Chondrocyte (in vitro differentiated cells): ENCODE results near the gene TMEM255B. TPM values are rescaled to one million over a fixed set of nuclear protein-coding genes. Genes with fewer than 3 reads are reported as not detected.
"Not testable (repeated sequence)": the region's sequence is repeated elsewhere in the genome, so short reads cannot be mapped to it uniquely, and the experiment has no call there.

ENCODE experiments used
- DNase-seq: peaks from one replicate; pipeline ENCODE4 v3.0.0; 2021; ENCODE audit warnings: mixed read lengths, low spot score
- H3K27ac Mint-ChIP-seq: one replicate; pipeline ENCODE4 v1.8.0; 2021; ENCODE audit warnings: mild to moderate bottlenecking, moderate library complexity, mixed read lengths; ENCODE audit not compliant: unreplicated experiment
- H3K27me3 Mint-ChIP-seq: 2 replicates; pipeline ENCODE4 v1.8.0; 2021; ENCODE audit warnings: low read depth, mixed read lengths
- H3K36me3 Mint-ChIP-seq: 2 replicates; pipeline ENCODE4 v1.8.0; 2021; ENCODE audit warnings: low read depth, mixed read lengths
- H3K4me1 Mint-ChIP-seq: 2 replicates; pipeline ENCODE4 v1.8.0; 2021; ENCODE audit warnings: low read depth, mild to moderate bottlenecking, mixed read lengths
- H3K4me3 Mint-ChIP-seq: one replicate; pipeline ENCODE4 v1.8.0; 2021; ENCODE audit warnings: mild to moderate bottlenecking, moderate library complexity, mixed read lengths; ENCODE audit not compliant: unreplicated experiment
- H3K9me3 Mint-ChIP-seq: 2 replicates; pipeline ENCODE4 v1.8.0; 2021; ENCODE audit warnings: low read depth, mixed read lengths
- CTCF ChIP-seq: fragments of 200-600 bp; sonication (generic); IDR thresholded peaks from 2 replicates; pipeline ENCODE4 v1.5.0; 2021; ENCODE audit warnings: antibody characterized with exemption, mild to moderate bottlenecking, moderate library complexity
- total RNA-seq: library from RNA; stranded (reverse); gene quantifications from 3 replicates; pipeline ENCODE4 v1.2.1, GENCODE V29; 2021

Gene TMEM255B
- total RNA-seq, 1 donor from 2014 or later = 5.2 TPM

- H3K9me3 Mint-ChIP-seq = no peaks in the 10 kb centered on the region
- DNase-seq = peak; percentile 93
- H3K4me1 Mint-ChIP-seq = no peaks in the 10 kb centered on the region
- H3K27me3 Mint-ChIP-seq = peaks cover 19% of the 10 kb centered on the region
- no peak overlapping the region for H3K27ac Mint-ChIP-seq
- no peak overlapping the region for H3K4me3 Mint-ChIP-seq
- H3K36me3 Mint-ChIP-seq = no peaks in the 10 kb centered on the region
- no peak for TF ChIP-seq CTCF
These were observed 35.7 kb downstream of the TMEM255B start for GRCh38 chr13:113794764-113795173.

- not testable (repeated sequence) for DNase-seq, H3K4me3 Mint-ChIP-seq, H3K4me1 Mint-ChIP-seq, H3K27ac Mint-ChIP-seq, H3K36me3 Mint-ChIP-seq, H3K9me3 Mint-ChIP-seq
- H3K27me3 Mint-ChIP-seq = peaks cover 15% of the 10 kb centered on the region
These were observed 36.3 kb downstream of the TMEM255B start for GRCh38 chr13:113795362-113795761.

- Mint-ChIP-seq H3K27me3 (peaks cover 11% of the 10 kb centered on the region), H3K9me3 (no peaks in the 10 kb centered on the region), H3K27ac (no peak overlapping the region), H3K4me1 (no peaks in the 10 kb centered on the region), H3K36me3 (no peaks in the 10 kb centered on the region), H3K4me3 (no peak overlapping the region)
- TF ChIP-seq CTCF = no peak
- no peak for DNase-seq
These were observed 37.4 kb downstream of the TMEM255B start for GRCh38 chr13:113796211-113796963.

- Mint-ChIP-seq H3K36me3 (no peaks in the 10 kb centered on the region), H3K4me3 (no peak overlapping the region), H3K4me1 (peaks cover 3% of the 10 kb centered on the region), H3K27ac (no peak overlapping the region), H3K27me3 (peaks cover 11% of the 10 kb centered on the region), H3K9me3 (no peaks in the 10 kb centered on the region)
- no peak for TF ChIP-seq CTCF
- no peak for DNase-seq
These were observed 38.1 kb downstream of the TMEM255B start for GRCh38 chr13:113796964-113797676.

- Mint-ChIP-seq H3K9me3 (no peaks in the 10 kb centered on the region), H3K27ac (no peak overlapping the region), H3K4me3 (no peak overlapping the region), H3K36me3 (no peaks in the 10 kb centered on the region), H3K4me1 (peaks cover 5% of the 10 kb centered on the region), H3K27me3 (peaks cover 5% of the 10 kb centered on the region)
- TF ChIP-seq CTCF = no peak
- DNase-seq = no peak
These were observed 39.3 kb downstream of the TMEM255B start for GRCh38 chr13:113798200-113798811.
